Smooth muscle cell (in vitro differentiated cells): ENCODE measurements around the gene BST1. TPM values are rescaled to one million over a fixed set of nuclear protein-coding genes. Genes with fewer than 3 reads are reported as not detected.
A peak's percentile ranks its signal among the peaks of the same experiment; 100 is the strongest.

Experiments
- DNase-seq: peaks from one replicate; lab custom pipeline; 2025; ENCODE audit not compliant: unreplicated experiment; lab: John Stamatoyannopoulos, UW
- H2AFZ ChIP-seq: fragments of 200-600 bp; sonication (generic); 2 replicates; pipeline ENCODE4 v1.6.0; 2016; ENCODE audit warnings: antibody characterized with exemption, low read depth, mild to moderate bottlenecking
- H3F3A ChIP-seq: fragments of 200-600 bp; sonication (generic); 2 replicates; pipeline ENCODE4 v1.6.0; 2017; ENCODE audit warnings: antibody characterized with exemption, low read depth
- H3K27ac ChIP-seq: fragments of 200-600 bp; sonication (generic); 2 replicates; pipeline ENCODE4 v1.5.1; 2016; ENCODE audit warnings: low read depth, mild to moderate bottlenecking
- H3K27me3 ChIP-seq: fragments of 200-600 bp; sonication (generic); 2 replicates; pipeline ENCODE4 v1.6.1; 2016; ENCODE audit warnings: low read depth, mild to moderate bottlenecking
- H3K36me3 ChIP-seq: fragments of 200-600 bp; sonication (generic); 2 replicates; pipeline ENCODE4 v1.5.1; 2016; ENCODE audit warnings: low read depth
- H3K4me1 ChIP-seq: fragments of 200-600 bp; sonication (generic); 2 replicates; pipeline ENCODE4 v1.5.1; 2016; ENCODE audit warnings: low read depth
- H3K4me2 ChIP-seq: fragments of 200-600 bp; sonication (generic); 2 replicates; pipeline ENCODE4 v1.6.0; 2016; ENCODE audit warnings: mild to moderate bottlenecking
- H3K4me3 ChIP-seq: fragments of 200-600 bp; sonication (generic); 2 replicates; pipeline ENCODE4 v1.5.1; 2016; ENCODE audit warnings: mild to moderate bottlenecking
- H3K79me2 ChIP-seq: fragments of 200-600 bp; sonication (generic); 2 replicates; pipeline ENCODE4 v1.6.0; 2016; ENCODE audit warnings: low read depth, mild to moderate bottlenecking
- H3K9ac ChIP-seq: fragments of 200-600 bp; sonication (generic); 2 replicates; pipeline ENCODE4 v1.6.0; 2016; ENCODE audit warnings: low read depth
- H3K9me3 ChIP-seq: fragments of 200-600 bp; sonication (generic); replicated peaks from 2 replicates; pipeline ENCODE4 v1.5.1; 2016; ENCODE audit warnings: low read depth
- H4K20me1 ChIP-seq: fragments of 200-600 bp; sonication (generic); 2 replicates; pipeline ENCODE4 v1.6.0; 2016; ENCODE audit warnings: low read depth
- WGBS: methylation state at CpG from one replicate; pipeline ENCODE4 v1.1.7; 2016; ENCODE audit warnings: low lambda C conversion rate; 5-methylcytosine and 5-hydroxymethylcytosine counted together
- polyA plus RNA-seq: library from polyadenylated mRNA; unstranded; fragments of >200 nt; fragmentation: Nextera tagmentation; extraction: Ambion mirVana; gene quantifications from 2 replicates; pipeline ENCODE4 v1.2.1, GENCODE V29; 2016
- total RNA-seq: library from RNA; depleted of rRNA; stranded (reverse); fragments of >200 nt; gene quantifications from 2 replicates; pipeline ENCODE4 v1.2.3, GENCODE V29; 2014
- TF ChIP-seq, protein P1 (sequence below): fragments of 200-600 bp; sonication (generic); IDR thresholded peaks from 2 replicates; pipeline ENCODE4 v1.5.1; 2017; ENCODE audit warnings: borderline replicate concordance, mild to moderate bottlenecking, antibody characterized with exemption; ENCODE audit not compliant: insufficient read depth, poor library complexity, severe bottlenecking

Gene BST1
- total and polyA plus RNA-seq, 2 experiments from 2014 or later: 5.2 TPM

- H3F3A ChIP-seq: peaks cover 8% of the 10 kb centered on the region
- H3K4me3 ChIP-seq: peak overlapping the region; percentile 62
- DNase-seq: no peak
- H3K9ac ChIP-seq: peak overlapping the region; percentile 91
- H4K20me1 ChIP-seq: no peaks in the 10 kb centered on the region
- peaks cover 14% of the 10 kb centered on the region for H3K36me3 ChIP-seq
- peak overlapping the region; percentile 88 for H3K27ac ChIP-seq
- 66% methylated on average over 2 of the region's 2 CpGs for WGBS
- peaks cover 79% of the 10 kb centered on the region for H3K79me2 ChIP-seq
- H2AFZ ChIP-seq: no peak overlapping the region
- TF ChIP-seq, protein P1, sequence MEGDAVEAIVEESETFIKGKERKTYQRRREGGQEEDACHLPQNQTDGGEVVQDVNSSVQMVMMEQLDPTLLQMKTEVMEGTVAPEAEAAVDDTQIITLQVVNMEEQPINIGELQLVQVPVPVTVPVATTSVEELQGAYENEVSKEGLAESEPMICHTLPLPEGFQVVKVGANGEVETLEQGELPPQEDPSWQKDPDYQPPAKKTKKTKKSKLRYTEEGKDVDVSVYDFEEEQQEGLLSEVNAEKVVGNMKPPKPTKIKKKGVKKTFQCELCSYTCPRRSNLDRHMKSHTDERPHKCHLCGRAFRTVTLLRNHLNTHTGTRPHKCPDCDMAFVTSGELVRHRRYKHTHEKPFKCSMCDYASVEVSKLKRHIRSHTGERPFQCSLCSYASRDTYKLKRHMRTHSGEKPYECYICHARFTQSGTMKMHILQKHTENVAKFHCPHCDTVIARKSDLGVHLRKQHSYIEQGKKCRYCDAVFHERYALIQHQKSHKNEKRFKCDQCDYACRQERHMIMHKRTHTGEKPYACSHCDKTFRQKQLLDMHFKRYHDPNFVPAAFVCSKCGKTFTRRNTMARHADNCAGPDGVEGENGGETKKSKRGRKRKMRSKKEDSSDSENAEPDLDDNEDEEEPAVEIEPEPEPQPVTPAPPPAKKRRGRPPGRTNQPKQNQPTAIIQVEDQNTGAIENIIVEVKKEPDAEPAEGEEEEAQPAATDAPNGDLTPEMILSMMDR: no peak
- H3K4me2 ChIP-seq: peak overlapping the region; percentile 95
- H3K27me3 ChIP-seq: no peaks in the 10 kb centered on the region
- H3K4me1 ChIP-seq: peaks cover 37% of the 10 kb centered on the region
- no peaks in the 10 kb centered on the region for H3K9me3 ChIP-seq
These were observed 19.7 kb upstream of the BST1 start for GRCh38 chr4:15683143-15683495.

- Histone ChIP-seq H3K9ac (no peak overlapping the region), H3K27me3 (no peaks in the 10 kb centered on the region), H2AFZ (no peak overlapping the region), H3K27ac (peak overlapping the region; percentile 35), H3K4me1 (peaks cover 27% of the 10 kb centered on the region), H3K9me3 (no peaks in the 10 kb centered on the region), H3K36me3 (peaks cover 14% of the 10 kb centered on the region), H3K4me3 (no peak overlapping the region), H4K20me1 (no peaks in the 10 kb centered on the region), H3K79me2 (peaks cover 67% of the 10 kb centered on the region), H3K4me2 (peak overlapping the region; percentile 95), H3F3A (peaks cover 15% of the 10 kb centered on the region)
- DNase-seq: no peak
- TF ChIP-seq, protein P1: no peak
- 43% methylated on average over 1 of the region's 1 CpG for WGBS
These were observed 18.4 kb upstream of the BST1 start for GRCh38 chr4:15684498-15684897.

GRCh38 chr4:15688051-15688450, 14.8 kb upstream of the BST1 start:
- peak overlapping the region; percentile 97 for H3K27ac ChIP-seq
- H3K4me1 ChIP-seq: peaks cover 49% of the 10 kb centered on the region
- H3K9me3 ChIP-seq: no peaks in the 10 kb centered on the region
- peaks cover 38% of the 10 kb centered on the region for H3K79me2 ChIP-seq
- peaks cover 14% of the 10 kb centered on the region for H3K36me3 ChIP-seq
- H4K20me1 ChIP-seq: no peaks in the 10 kb centered on the region
- TF ChIP-seq, protein P1: no peak
- DNase-seq: no peak
- H3K9ac ChIP-seq: no peak overlapping the region
- H3K4me3 ChIP-seq: no peak overlapping the region
- 87% methylated on average over 5 of the region's 5 CpGs for WGBS
- H3F3A ChIP-seq: peaks cover 43% of the 10 kb centered on the region
- H2AFZ ChIP-seq: no peak overlapping the region
- no peak overlapping the region for H3K4me2 ChIP-seq
- H3K27me3 ChIP-seq: no peaks in the 10 kb centered on the region

DNA sequence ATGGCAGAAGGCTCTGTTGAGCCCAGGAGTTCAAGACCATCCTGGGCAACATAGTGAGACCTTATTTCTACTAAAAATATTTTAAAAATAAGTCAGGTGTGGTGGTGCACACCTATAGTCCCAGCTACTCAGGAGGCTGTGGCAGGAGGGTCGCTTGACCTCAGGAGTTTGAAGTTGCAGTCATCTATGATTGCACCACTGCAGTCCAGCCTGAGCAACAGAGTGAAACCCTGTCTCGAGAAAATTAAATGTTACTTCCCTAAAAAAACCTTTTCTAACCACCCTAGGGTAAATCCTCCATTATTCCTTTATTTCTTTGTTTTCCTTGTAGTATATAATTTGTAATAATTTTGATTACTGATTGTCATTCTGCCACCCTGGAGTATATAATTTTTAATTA, 13.3 kb upstream of the BST1 start:
- no peaks in the 10 kb centered on the region for H3K27me3 ChIP-seq
- H4K20me1 ChIP-seq: no peaks in the 10 kb centered on the region
- H3K4me2 ChIP-seq: peak overlapping the region; percentile 79
- H3F3A ChIP-seq: peaks cover 46% of the 10 kb centered on the region
- TF ChIP-seq, protein P1: no peak
- H3K9ac ChIP-seq: peak overlapping the region; percentile 69
- peak overlapping the region; percentile 97 for H3K27ac ChIP-seq
- no peaks in the 10 kb centered on the region for H3K9me3 ChIP-seq
- H3K36me3 ChIP-seq: peaks cover 14% of the 10 kb centered on the region
- 76% methylated on average over 2 of the region's 2 CpGs for WGBS
- DNase-seq: no peak
- H3K4me1 ChIP-seq: peaks cover 49% of the 10 kb centered on the region
- H2AFZ ChIP-seq: no peak overlapping the region
- peaks cover 23% of the 10 kb centered on the region for H3K79me2 ChIP-seq
- no peak overlapping the region for H3K4me3 ChIP-seq
